Naive B cell (primary cell): ENCODE results near the gene GALE. TPM values are rescaled to one million over a fixed set of nuclear protein-coding genes. Genes with fewer than 3 reads are reported as not detected.

ENCODE experiments used
- ATAC-seq, 2 donors: fragments of 150-1000 bp; cut with Tn5 transposase; 2 replicates each; pipeline ENCODE4 v1.10.0; 2021; ENCODE audit warnings: low read depth in 2 of 2, mild to moderate bottlenecking in 2 of 2, moderate library complexity in 2 of 2
- DNase-seq: peaks from one replicate; pipeline ENCODE4 v3.0.0; 2022
- H3K27ac Mint-ChIP-seq, 6 donors: one replicate each; pipeline ENCODE4 v1.8.0; 2020 to 2022; ENCODE audit warnings: mild to moderate bottlenecking in 6 of 6, mixed read lengths in 6 of 6, moderate library complexity in 5 of 6, inconsistent platforms in 2 of 6
- H3K27me3 Mint-ChIP-seq, 3 donors: one replicate each; pipeline ENCODE4 v1.8.0; 2021 to 2022; ENCODE audit warnings: mixed read lengths in 3 of 3, mild to moderate bottlenecking in 1 of 3
- H3K36me3 Mint-ChIP-seq, 2 donors: one replicate each; pipeline ENCODE4 v1.8.0; 2020 to 2022; ENCODE audit warnings: mixed read lengths in 2 of 2, inconsistent platforms in 1 of 2, mild to moderate bottlenecking in 1 of 2
- H3K4me1 Mint-ChIP-seq, 3 donors: one replicate each; pipeline ENCODE4 v1.8.0; 2020 to 2022; ENCODE audit warnings: mixed read lengths in 3 of 3, inconsistent platforms in 1 of 3, mild to moderate bottlenecking in 1 of 3, moderate library complexity in 1 of 3
- H3K4me3 Mint-ChIP-seq, 8 donors: one replicate each; pipeline ENCODE4 v1.8.0; 2020 to 2022; ENCODE audit warnings: mild to moderate bottlenecking in 8 of 8, mixed read lengths in 8 of 8, moderate library complexity in 8 of 8, inconsistent platforms in 2 of 8
- H3K9me3 Mint-ChIP-seq, 7 donors: one replicate each; pipeline ENCODE4 v1.8.0; 2020 to 2022; ENCODE audit warnings: mixed read lengths in 7 of 7, mild to moderate bottlenecking in 5 of 7, inconsistent platforms in 2 of 7, moderate library complexity in 1 of 7
- polyA plus RNA-seq, 6 donors: library from polyadenylated mRNA; unstranded; fragments of 300-500 nt; fragmentation: Illumina TruSeq; gene quantifications; one replicate each; pipeline ENCODE4 v1.2.3, GENCODE V29; 2021; ENCODE audit warnings: low read depth in 6 of 6

Gene GALE
- polyA plus RNA-seq, 6 donors from 2014 or later: 3.8 to 7.9 (median 4.3) TPM; not detected in 1

- Mint-ChIP-seq H3K36me3 (no peaks in the 10 kb centered on the region), H3K4me1 (peaks cover 17 to 52% (median 19%) of the 10 kb centered on the region in 3 donors), H3K27ac (no peak overlapping the region), H3K4me3 (peak overlapping the region in 5 of 8 donors; percentile 18 to 96 (median 89)), H3K27me3 (no peaks in the 10 kb centered on the region), H3K9me3 (no peaks in the 10 kb centered on the region)
- ATAC-seq: no peak
- DNase-seq: no peak
Measured at GRCh38 chr1:23776217-23776616, 24.3 kb downstream of the GALE start.

- Mint-ChIP-seq H3K9me3 (no peaks in the 10 kb centered on the region), H3K4me1 (peaks cover 7 to 40% (median 8%) of the 10 kb centered on the region in 3 donors), H3K4me3 (peak overlapping the region in 1 of 8 donors; percentile 72), H3K27me3 (no peaks in the 10 kb centered on the region), H3K27ac (peak overlapping the region in 3 of 6 donors; percentile 16 to 60 (median 49)), H3K36me3 (no peaks in the 10 kb centered on the region)
- DNase-seq: no peak
- ATAC-seq: no peak
Measured at GRCh38 chr1:23774174-23774880, 26.2 kb downstream of the GALE start.

GRCh38 chr1:23772854-23773242, 27.7 kb downstream of the GALE start:
- H3K4me3 Mint-ChIP-seq: no peak overlapping the region
- ATAC-seq (no peak), DNase-seq (no peak)
- peaks cover 4 to 31% (median 5%) of the 10 kb centered on the region in 3 donors for H3K4me1 Mint-ChIP-seq
- H3K27me3 Mint-ChIP-seq: no peaks in the 10 kb centered on the region
- no peaks in the 10 kb centered on the region for H3K36me3 Mint-ChIP-seq
- H3K9me3 Mint-ChIP-seq: no peaks in the 10 kb centered on the region
- no peak overlapping the region for H3K27ac Mint-ChIP-seq

GRCh38 chr1:23772049-23772853, 28.3 kb downstream of the GALE start:
- peak overlapping the region in 1 of 6 donors; percentile 60 for H3K27ac Mint-ChIP-seq
- no peaks in the 10 kb centered on the region for H3K9me3 Mint-ChIP-seq
- ATAC-seq: peak; percentile 94 to 98
- peaks cover 4 to 25% (median 5%) of the 10 kb centered on the region in 3 donors for H3K4me1 Mint-ChIP-seq
- H3K36me3 Mint-ChIP-seq: no peaks in the 10 kb centered on the region
- peak; percentile 75 for DNase-seq
- H3K4me3 Mint-ChIP-seq: peak overlapping the region in 2 of 8 donors; percentile 45 to 61
- H3K27me3 Mint-ChIP-seq: no peaks in the 10 kb centered on the region

- no peak for DNase-seq
- Mint-ChIP-seq H3K9me3 (no peaks in the 10 kb centered on the region), H3K4me3 (no peak overlapping the region), H3K4me1 (peaks cover 5 to 8% (median 5%) of the 10 kb centered on the region in 3 donors), H3K27ac (no peak overlapping the region), H3K36me3 (no peaks in the 10 kb centered on the region), H3K27me3 (no peaks in the 10 kb centered on the region)
- no peak for ATAC-seq
Measured at GRCh38 chr1:23768733-23769132, 31.8 kb downstream of the GALE start.

- H3K27me3 Mint-ChIP-seq: no peaks in the 10 kb centered on the region
- ATAC-seq: no peak
- no peaks in the 10 kb centered on the region for H3K9me3 Mint-ChIP-seq
- H3K4me3 Mint-ChIP-seq: no peak overlapping the region
- no peak for DNase-seq
- peaks cover 4 to 8% (median 6%) of the 10 kb centered on the region in 3 donors for H3K4me1 Mint-ChIP-seq
- peak overlapping the region in 2 of 6 donors; percentile 20 to 91 for H3K27ac Mint-ChIP-seq
- H3K36me3 Mint-ChIP-seq: peaks cover 6 to 8% of the 10 kb centered on the region in 2 donors
Measured at GRCh38 chr1:23763041-23763577, 37.4 kb downstream of the GALE start.

GRCh38 chr1:23759277-23759676, 41.3 kb downstream of the GALE start:
- no peak overlapping the region for H3K4me3 Mint-ChIP-seq
- peaks cover 3 to 8% (median 6%) of the 10 kb centered on the region in 3 donors for H3K4me1 Mint-ChIP-seq
- H3K27ac Mint-ChIP-seq: peak overlapping the region in 1 of 6 donors; percentile 47
- no peaks in the 10 kb centered on the region for H3K27me3 Mint-ChIP-seq
- ATAC-seq (no peak), DNase-seq (no peak)
- H3K36me3 Mint-ChIP-seq: peaks cover 12 to 18% of the 10 kb centered on the region in 2 donors
- no peaks in the 10 kb centered on the region for H3K9me3 Mint-ChIP-seq

- Mint-ChIP-seq H3K27ac (no peak overlapping the region), H3K36me3 (peaks cover 12 to 23% of the 10 kb centered on the region in 2 donors), H3K4me1 (peaks cover 0 to 6% (median 5%) of the 10 kb centered on the region in 3 donors), H3K9me3 (no peaks in the 10 kb centered on the region), H3K4me3 (no peak overlapping the region), H3K27me3 (no peaks in the 10 kb centered on the region)
- ATAC-seq: no peak
- no peak for DNase-seq
Measured at GRCh38 chr1:23757812-23758211, 42.7 kb downstream of the GALE start.

- H3K4me1 Mint-ChIP-seq: peaks cover under 1 to 8% (median 3%) of the 10 kb centered on the region in 3 donors
- H3K36me3 Mint-ChIP-seq: peaks cover 12 to 25% of the 10 kb centered on the region in 2 donors
- ATAC-seq (no peak), DNase-seq (no peak)
- peak overlapping the region in 1 of 6 donors; percentile 15 for H3K27ac Mint-ChIP-seq
- no peak overlapping the region for H3K4me3 Mint-ChIP-seq
- H3K9me3 Mint-ChIP-seq: no peaks in the 10 kb centered on the region
- H3K27me3 Mint-ChIP-seq: no peaks in the 10 kb centered on the region
Measured at GRCh38 chr1:23756676-23757075, 43.9 kb downstream of the GALE start.

GRCh38 chr1:23752909-23753308, 47.6 kb downstream of the GALE start:
- no peaks in the 10 kb centered on the region for H3K27me3 Mint-ChIP-seq
- no peaks in the 10 kb centered on the region for H3K9me3 Mint-ChIP-seq
- H3K36me3 Mint-ChIP-seq: peaks cover 12 to 25% of the 10 kb centered on the region in 2 donors
- peaks cover 8 to 25% (median 14%) of the 10 kb centered on the region in 3 donors for H3K4me1 Mint-ChIP-seq
- DNase-seq (no peak), ATAC-seq (no peak)
- H3K27ac Mint-ChIP-seq: no peak overlapping the region
- H3K4me3 Mint-ChIP-seq: no peak overlapping the region

- Mint-ChIP-seq H3K4me3 (no peak overlapping the region), H3K27ac (peak overlapping the region in 3 of 6 donors; percentile 26 to 73 (median 57)), H3K27me3 (no peaks in the 10 kb centered on the region), H3K36me3 (peaks cover 12 to 25% of the 10 kb centered on the region in 2 donors), H3K9me3 (no peaks in the 10 kb centered on the region), H3K4me1 (peaks cover 18 to 36% (median 25%) of the 10 kb centered on the region in 3 donors)
- no peak for ATAC-seq
- no peak for DNase-seq
Measured at GRCh38 chr1:23751815-23752200, 48.7 kb downstream of the GALE start.

- Mint-ChIP-seq H3K4me1 (peaks cover 24 to 37% (median 26%) of the 10 kb centered on the region in 3 donors), H3K27me3 (no peaks in the 10 kb centered on the region), H3K36me3 (peaks cover 12 to 25% of the 10 kb centered on the region in 2 donors), H3K27ac (peak overlapping the region in 5 of 6 donors; percentile 26 to 73 (median 57)), H3K9me3 (no peaks in the 10 kb centered on the region), H3K4me3 (peak overlapping the region in 1 of 8 donors; percentile 12)
- peak; percentile 74 to 86 for ATAC-seq
- no peak for DNase-seq
Measured at GRCh38 chr1:23751050-23751814, 49.3 kb downstream of the GALE start.

GRCh38 chr1:23748016-23748415, 52.5 kb downstream of the GALE start:
- H3K4me1 Mint-ChIP-seq: peaks cover 39 to 57% (median 47%) of the 10 kb centered on the region in 3 donors
- H3K36me3 Mint-ChIP-seq: peaks cover 7 to 10% of the 10 kb centered on the region in 2 donors
- peak overlapping the region in 1 of 8 donors; percentile 80 for H3K4me3 Mint-ChIP-seq

More at GRCh38 chr1:23748016-23748415, 52.5 kb downstream of the GALE start:
- DNase-seq (no peak), ATAC-seq (no peak)
- no peaks in the 10 kb centered on the region for H3K27me3 Mint-ChIP-seq
- no peaks in the 10 kb centered on the region for H3K9me3 Mint-ChIP-seq
- peak overlapping the region in 2 of 6 donors; percentile 6 to 64 for H3K27ac Mint-ChIP-seq
